Endothelial cell of umbilical vein (primary cell): Measurements from ENCODE around the gene KRT79. TPM values are rescaled to one million over a fixed set of nuclear protein-coding genes. Genes with fewer than 3 reads are reported as not detected.

Source experiments
- BruUV-seq: library from RNA; stranded (reverse); fragments of 400-500 nt; replicated peaks from 2 replicates; lab custom pipeline; 2021; lab: Mats Ljungman, UMichigan
- CTCF ChIA-PET: fragments of 300-600, 350-600 bp; sonication (Branson Sonifier 250); formaldehyde crosslinking; loops from one replicate; lab custom pipeline; 2021; ENCODE audit warnings: antibody characterized with exemption, inconsistent platforms; lab: Charles Lee
- POLR2A ChIA-PET: fragments of 300-600, 350-600 bp; sonication (Branson Sonifier 250); formaldehyde crosslinking; loops from one replicate; lab custom pipeline; 2021; ENCODE audit warnings: antibody characterized with exemption, inconsistent platforms; lab: Charles Lee
- DNase-seq: peaks from one replicate; pipeline ENCODE4 v3.0.0-alpha.2; 2011; ENCODE audit warnings: low read depth, low spot score
- FAIRE-seq: peaks from 2 replicates; lab custom pipeline; 2011; peaks lifted over from hg19 to GRCh38; lab: Jason Lieb, UNC
- H2AFZ ChIP-seq: 2 replicates; pipeline ENCODE4 v1.6.0; 2012; ENCODE audit warnings: low read depth, low read length, control low read depth, inconsistent platforms
- H3K27ac ChIP-seq: 2 replicates; pipeline ENCODE4 v1.5.1; 2011; ENCODE audit warnings: low read depth, mild to moderate bottlenecking, control low read depth, low read length, moderate library complexity; ENCODE audit not compliant: insufficient read depth
- H3K27me3 ChIP-seq, 2 experiments: 2 replicates each; pipeline versions ENCODE4 v1.6.0 to v1.6.1; 2011; ENCODE audit warnings: low read length in 2 of 2, mixed read lengths in 1 of 2; ENCODE audit not compliant: control insufficient read depth in 2 of 2, insufficient read depth in 2 of 2
- H3K36me3 ChIP-seq, 2 experiments: 2 replicates in 1 of 2; 3 replicates in 1 of 2; pipeline ENCODE4 v1.5.1; 2011; ENCODE audit warnings: low read length in 2 of 2, mild to moderate bottlenecking in 1 of 2, moderate library complexity in 1 of 2; ENCODE audit not compliant: control insufficient read depth in 2 of 2, insufficient read depth in 2 of 2; ENCODE audit errors: extremely low read depth in 1 of 2
- H3K4me1 ChIP-seq: 3 replicates; pipeline ENCODE4 v1.5.1; 2011; ENCODE audit warnings: mild to moderate bottlenecking, low read length; ENCODE audit not compliant: control insufficient read depth, insufficient read depth; ENCODE audit errors: extremely low read depth
- H3K4me2 ChIP-seq: 2 replicates; pipeline ENCODE4 v1.6.1; 2011; ENCODE audit warnings: low read length, control low read depth, mixed read lengths; ENCODE audit not compliant: insufficient read depth
- H3K4me3 ChIP-seq, 3 experiments: fragments of 200-600 bp in 1 of 3; sonication (generic), shearing (Covaris generic) in 1 of 3; replicated peaks in 1 of 3; 2 replicates each; pipeline ENCODE4 v1.5.1; 2011 to 2016; ENCODE audit warnings: control low read depth in 3 of 3, low read length in 3 of 3, mild to moderate bottlenecking in 2 of 3, inconsistent platforms in 1 of 3, low read depth in 1 of 3, moderate library complexity in 1 of 3; ENCODE audit not compliant: insufficient read depth in 1 of 3
- H3K79me2 ChIP-seq: 2 replicates; pipeline ENCODE4 v1.6.0; 2012; ENCODE audit warnings: low read length, inconsistent platforms; ENCODE audit not compliant: control insufficient read depth, insufficient read depth
- H3K9ac ChIP-seq: replicated peaks from 2 replicates; pipeline ENCODE3; 2011; ENCODE audit warnings: low read length, control low read depth; ENCODE audit not compliant: insufficient read depth; ENCODE audit errors: extremely low read depth
- H3K9me1 ChIP-seq: replicated peaks from 3 replicates; pipeline ENCODE4 v1.6.0; 2011; ENCODE audit warnings: mild to moderate bottlenecking, low read length; ENCODE audit not compliant: control insufficient read depth, insufficient read depth; ENCODE audit errors: extremely low read depth
- H3K9me3 ChIP-seq: replicated peaks from 2 replicates; pipeline ENCODE4 v1.5.1; 2012; ENCODE audit warnings: low read length, inconsistent platforms; ENCODE audit not compliant: control insufficient read depth, insufficient read depth
- H4K20me1 ChIP-seq: replicated peaks from 2 replicates; pipeline ENCODE3; 2011; ENCODE audit warnings: mild to moderate bottlenecking, low read length; ENCODE audit not compliant: control insufficient read depth, insufficient read depth; ENCODE audit errors: extremely low read depth
- EZH2 ChIP-seq: IDR thresholded peaks from 2 replicates; pipeline ENCODE4 v1.6.1; 2012; ENCODE audit warnings: borderline replicate concordance, low read depth, mild to moderate bottlenecking, moderate library complexity, low read length, inconsistent platforms; ENCODE audit not compliant: severe bottlenecking
- FOS ChIP-seq: IDR thresholded peaks from 2 replicates; pipeline ENCODE4 v1.6.1; 2011; ENCODE audit warnings: mild to moderate bottlenecking, low read length, moderate library complexity, borderline replicate concordance; ENCODE audit not compliant: insufficient read depth
- GATA2 ChIP-seq: IDR thresholded peaks from 2 replicates; pipeline ENCODE4 v1.7.0; 2011; ENCODE audit warnings: low read depth, mild to moderate bottlenecking, moderate library complexity, mixed read lengths, low read length; ENCODE audit not compliant: insufficient read length, insufficient read depth
- JUN ChIP-seq: IDR thresholded peaks from 2 replicates; pipeline ENCODE4 v1.6.1; 2011; ENCODE audit warnings: borderline replicate concordance, low read depth; ENCODE audit not compliant: insufficient read length, insufficient read depth
- MYC ChIP-seq: IDR thresholded peaks from one replicate; pipeline ENCODE4 v1.6.1; 2011; ENCODE audit warnings: mild to moderate bottlenecking, low read depth, low read length
- POLR2A ChIP-seq: IDR thresholded peaks from 2 replicates; pipeline ENCODE4 v1.6.1; 2012; ENCODE audit warnings: low read depth, mild to moderate bottlenecking, control low read depth, low read length
- POLR2AphosphoS5 ChIP-seq: IDR thresholded peaks from 2 replicates; pipeline ENCODE4 v1.6.1; 2012; ENCODE audit warnings: low read depth, mild to moderate bottlenecking, control low read depth, low read length, moderate library complexity; ENCODE audit not compliant: insufficient read depth
- dilution Hi-C: fragments of 300-500 bp; cut with MboI; formaldehyde crosslinking; loops from one replicate; pipeline ENCODE4 v1.15.0; 2019; ENCODE audit warnings: low sequenced_read_pairs; ENCODE audit not compliant: extremely low pct_ligation_motif_present
- intact Hi-C: fragments of 100-400 bp; cut with micrococcal nuclease; formaldehyde crosslinking; loops from one replicate; pipeline ENCODE4 v1.10.0; 2022
- polyA plus RNA-seq, 4 experiments: library from polyadenylated mRNA; depleted of rRNA in 3 of 4; stranded (reverse) in 3 of 4; unstranded in 1 of 4; fragments of >200 nt; gene quantifications; 2 replicates each; pipeline versions ENCODE4 v1.2.1 to v1.2.3, GENCODE V29; 2011 to 2012; ENCODE audit warnings: missing spikeins in 1 of 4
- total RNA-seq: library from RNA; stranded (reverse); gene quantifications from 2 replicates; pipeline ENCODE4 v1.2.3, GENCODE V29; 2021
- TF ChIP-seq, protein P1 (sequence below): IDR thresholded peaks from 2 replicates; pipeline ENCODE4 v1.6.1; 2011; ENCODE audit not compliant: insufficient read depth, insufficient read length
- TF ChIP-seq, protein P2 (sequence below), 2 donors: IDR thresholded peaks; 1 replicate in 1 of 2; 2 replicates in 1 of 2; pipeline ENCODE4 v1.5.1; 2011; ENCODE audit warnings: low read length in 2 of 2, mild to moderate bottlenecking in 2 of 2, moderate library complexity in 2 of 2, control low read depth in 1 of 2, inconsistent platforms in 1 of 2, low read depth in 1 of 2; ENCODE audit not compliant: insufficient read depth in 1 of 2; ENCODE audit errors: extremely low read depth in 1 of 2

Gene KRT79
- total and polyA plus RNA-seq, 2 donors (not counting 3 experiments of a cell fraction or from before 2014, with no cell fraction given), result not detected

DNA sequence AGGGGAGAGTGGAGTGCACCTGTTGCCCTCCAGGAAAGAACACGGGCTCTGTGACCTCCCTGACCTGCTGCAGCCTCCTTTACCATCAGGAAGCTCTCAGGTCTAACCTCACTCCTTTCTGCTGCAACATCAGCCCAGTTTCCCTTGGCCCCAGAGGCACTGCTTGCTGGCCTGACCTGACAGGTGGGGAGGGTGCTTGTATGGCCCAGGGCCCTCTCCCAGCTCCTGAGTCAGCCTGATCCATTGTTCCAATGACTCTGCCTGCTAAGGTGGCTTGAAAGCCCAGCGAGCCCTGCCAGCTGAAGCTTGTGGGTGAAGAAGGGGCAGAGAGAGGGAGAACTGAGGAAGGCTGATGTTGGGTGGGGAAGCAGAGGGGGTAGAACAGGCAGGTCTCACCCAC is 27.9 kb upstream of the KRT79 start:
- FAIRE-seq (no peak), DNase-seq (no peak)
- no TSS peak for BruUV-seq
- Histone ChIP-seq H3K9me1 (no peaks in the 10 kb centered on the region), H3K36me3 (no peaks in the 10 kb centered on the region), H3K4me2 (no peak overlapping the region), H3K9me3 (no peaks in the 10 kb centered on the region), H3K4me3 (no peak overlapping the region), H2AFZ (no peak overlapping the region), H3K27me3 (peaks cover 0 to 3% of the 10 kb centered on the region in 2 experiments), H3K4me1 (no peaks in the 10 kb centered on the region), H3K27ac (no peak overlapping the region), H3K9ac (no peak overlapping the region), H3K79me2 (no peaks in the 10 kb centered on the region), H4K20me1 (no peaks in the 10 kb centered on the region)
- dilution Hi-C loops, result no loop called here
- TF ChIP-seq FOS (no peak), MYC (no peak), POLR2A (no peak), EZH2 (no peak), GATA2 (no peak), POLR2AphosphoS5 (no peak), JUN (no peak)
- TF ChIP-seq, protein P1, sequence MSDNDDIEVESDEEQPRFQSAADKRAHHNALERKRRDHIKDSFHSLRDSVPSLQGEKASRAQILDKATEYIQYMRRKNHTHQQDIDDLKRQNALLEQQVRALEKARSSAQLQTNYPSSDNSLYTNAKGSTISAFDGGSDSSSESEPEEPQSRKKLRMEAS, result no peak
- TF ChIP-seq, protein P2, sequence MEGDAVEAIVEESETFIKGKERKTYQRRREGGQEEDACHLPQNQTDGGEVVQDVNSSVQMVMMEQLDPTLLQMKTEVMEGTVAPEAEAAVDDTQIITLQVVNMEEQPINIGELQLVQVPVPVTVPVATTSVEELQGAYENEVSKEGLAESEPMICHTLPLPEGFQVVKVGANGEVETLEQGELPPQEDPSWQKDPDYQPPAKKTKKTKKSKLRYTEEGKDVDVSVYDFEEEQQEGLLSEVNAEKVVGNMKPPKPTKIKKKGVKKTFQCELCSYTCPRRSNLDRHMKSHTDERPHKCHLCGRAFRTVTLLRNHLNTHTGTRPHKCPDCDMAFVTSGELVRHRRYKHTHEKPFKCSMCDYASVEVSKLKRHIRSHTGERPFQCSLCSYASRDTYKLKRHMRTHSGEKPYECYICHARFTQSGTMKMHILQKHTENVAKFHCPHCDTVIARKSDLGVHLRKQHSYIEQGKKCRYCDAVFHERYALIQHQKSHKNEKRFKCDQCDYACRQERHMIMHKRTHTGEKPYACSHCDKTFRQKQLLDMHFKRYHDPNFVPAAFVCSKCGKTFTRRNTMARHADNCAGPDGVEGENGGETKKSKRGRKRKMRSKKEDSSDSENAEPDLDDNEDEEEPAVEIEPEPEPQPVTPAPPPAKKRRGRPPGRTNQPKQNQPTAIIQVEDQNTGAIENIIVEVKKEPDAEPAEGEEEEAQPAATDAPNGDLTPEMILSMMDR (IDR thresholded peaks at IDR 0.05; ENCODE audit: extremely low read depth in 1 of 2, insufficient read depth in 1 of 2, low read depth in 1 of 2, low read length in 2 of 2), result no peak
- intact Hi-C loops, result loop anchor here (10.0 kb wide), 1 partner anchor 167 kb away; no protein-coding TSS in a partner anchor
- CTCF ChIA-PET, result interaction anchor here (1.0 to 1.4 kb wide), 3 partner anchors 9 to 278 kb away, joined by 3 to 5 read pairs (median 5); no protein-coding TSS in a partner anchor
- POLR2A ChIA-PET, result no interaction called here
